Measurements from ENCODE around the gene SMYD3.

SMYD3 gene

DNA sequence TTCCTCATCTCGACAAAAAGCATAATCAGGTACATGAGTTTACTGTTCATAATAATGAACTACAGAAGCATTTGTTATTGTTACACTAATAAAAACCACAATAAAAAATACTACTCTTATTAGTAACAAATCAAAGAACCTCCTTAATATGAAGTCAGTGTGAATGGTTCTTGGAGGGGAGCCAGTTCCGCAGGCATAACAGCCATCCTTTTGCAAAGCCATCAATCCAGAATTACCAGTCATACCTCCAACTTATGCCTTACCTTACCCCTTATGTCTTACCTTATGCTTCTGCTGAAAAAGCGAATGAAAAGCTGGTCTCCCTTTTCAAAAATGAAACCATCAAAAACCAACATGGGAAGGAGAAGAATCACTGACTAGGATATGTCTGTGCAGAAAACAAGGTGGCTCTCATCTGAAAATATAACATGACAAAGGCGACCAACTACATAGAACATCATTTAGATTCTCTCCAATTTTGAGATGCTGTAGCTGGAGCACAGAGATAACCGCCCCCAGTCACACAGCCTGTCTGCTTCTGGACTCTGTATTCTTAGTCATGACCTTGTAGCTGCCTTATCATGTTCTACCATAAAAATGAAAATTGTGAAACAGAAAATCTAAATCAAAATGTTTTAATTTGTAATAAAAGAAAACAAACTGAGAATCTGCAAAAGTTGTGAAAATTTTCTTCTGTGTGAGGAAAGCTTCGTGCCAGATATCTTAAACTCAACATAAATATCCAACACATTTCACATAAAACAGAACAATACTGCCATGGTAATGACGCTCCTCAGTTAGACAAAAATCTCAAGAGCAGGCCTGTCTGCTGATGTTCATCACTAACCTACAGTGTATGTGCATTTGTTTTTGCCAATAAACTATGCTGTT lies 438.2 kb downstream of the SMYD3 start:
- no peak for DNase-seq (ENCODE audit: low read depth)

GRCh38 chr1:246068217-246068512 lies 438.9 kb downstream of the SMYD3 start:
- DNase-seq (ENCODE audit: low read depth), result no peak

DNA sequence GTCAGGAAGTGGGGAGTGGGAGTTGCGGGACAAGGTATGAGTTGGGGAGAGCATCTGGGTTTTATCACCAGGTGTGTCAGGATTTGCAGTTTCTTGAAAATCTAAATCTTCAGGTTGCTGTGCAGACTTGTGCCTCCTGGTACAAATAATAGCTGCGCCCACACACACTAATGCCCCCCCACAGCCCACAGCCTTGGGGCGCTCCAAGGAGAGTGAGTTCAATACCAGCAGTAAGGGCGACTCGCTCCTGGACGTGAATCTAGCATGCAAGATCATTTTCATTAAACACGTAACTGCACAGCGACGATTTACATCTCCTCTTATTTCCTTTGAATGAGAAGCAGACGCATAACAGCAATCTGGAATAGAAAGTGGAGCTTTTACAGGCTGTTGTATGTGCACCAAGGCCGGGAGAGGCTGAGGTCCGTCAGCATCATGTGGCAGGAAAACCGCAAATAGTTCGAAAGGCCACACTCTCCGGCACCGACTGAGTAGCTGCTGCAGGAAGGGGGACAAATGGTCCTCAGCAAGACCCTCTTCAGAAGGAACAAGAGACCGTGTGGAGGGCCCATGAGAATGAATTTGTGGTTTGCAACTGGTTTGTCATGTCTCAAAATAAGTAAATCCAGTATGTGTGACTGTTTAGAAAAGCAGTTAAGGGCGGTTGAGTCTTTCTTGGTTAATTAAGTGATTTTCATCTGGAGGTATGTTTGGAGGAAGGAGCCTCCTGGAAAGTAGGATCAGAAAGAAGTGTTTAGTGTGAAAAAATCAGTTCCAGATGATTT lies 439.5 kb downstream of the SMYD3 start:
- no peak for DNase-seq (ENCODE audit: low read depth)

GRCh38 chr1:246066573-246066972 lies 440.5 kb downstream of the SMYD3 start:
- DNase-seq (ENCODE audit: low read depth), result no peak

DNA sequence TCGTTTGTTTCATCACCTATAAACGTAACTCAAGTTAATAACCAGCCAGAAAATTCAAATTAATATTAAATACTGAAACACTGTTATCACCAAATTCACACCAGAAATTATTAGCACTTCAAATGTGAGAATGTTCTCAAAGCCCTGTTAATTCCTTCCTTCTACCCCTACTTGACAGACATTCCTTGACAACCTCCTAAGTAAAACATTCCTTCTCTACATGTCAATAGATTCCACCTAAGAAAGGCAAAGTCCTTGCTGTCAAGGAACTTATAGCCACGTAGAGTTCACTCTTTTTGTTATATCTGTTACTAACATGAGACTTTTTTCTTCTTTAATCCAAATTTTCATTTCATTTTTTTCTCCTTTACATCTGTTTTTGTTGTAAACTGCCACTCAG lies 441.5 kb downstream of the SMYD3 start:
- DNase-seq (ENCODE audit: low read depth), result no peak

DNA sequence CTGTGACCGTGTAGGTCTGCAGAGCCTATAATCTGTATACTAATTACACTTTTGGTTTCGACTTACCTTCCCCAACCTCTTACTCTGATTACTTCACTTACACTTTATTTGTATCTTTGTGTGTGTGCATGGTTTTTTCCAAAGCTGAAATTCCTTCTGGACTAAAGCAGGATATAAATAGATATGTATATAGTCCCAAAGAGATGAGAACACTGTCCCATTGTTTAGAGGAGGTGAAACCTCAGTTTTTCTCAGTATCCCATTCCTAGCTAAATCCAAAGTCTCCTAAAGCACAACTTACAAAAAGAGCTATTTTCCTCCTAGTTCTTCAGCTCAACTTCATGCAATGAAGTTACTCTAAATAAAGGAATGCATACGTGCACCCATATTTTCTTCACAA lies 442.2 kb downstream of the SMYD3 start:
- DNase-seq (ENCODE audit: low read depth), result no peak

GRCh38 chr1:246063013-246063616 lies 444.0 kb downstream of the SMYD3 start:
- DNase-seq (ENCODE audit: low read depth), result no peak

GRCh38 chr1:246058466-246058865 lies 448.6 kb downstream of the SMYD3 start:
- DNase-seq (ENCODE audit: low read depth), result no peak

- no peak for DNase-seq (ENCODE audit: low read depth)
Measured at GRCh38 chr1:246052603-246053002, 454.5 kb downstream of the SMYD3 start.

GRCh38 chr1:246051909-246052518 lies 455.1 kb downstream of the SMYD3 start:
- DNase-seq (ENCODE audit: low read depth), result no peak

GRCh38 chr1:246048693-246049092 lies 458.4 kb downstream of the SMYD3 start:
- no peak for DNase-seq (ENCODE audit: low read depth)

DNA sequence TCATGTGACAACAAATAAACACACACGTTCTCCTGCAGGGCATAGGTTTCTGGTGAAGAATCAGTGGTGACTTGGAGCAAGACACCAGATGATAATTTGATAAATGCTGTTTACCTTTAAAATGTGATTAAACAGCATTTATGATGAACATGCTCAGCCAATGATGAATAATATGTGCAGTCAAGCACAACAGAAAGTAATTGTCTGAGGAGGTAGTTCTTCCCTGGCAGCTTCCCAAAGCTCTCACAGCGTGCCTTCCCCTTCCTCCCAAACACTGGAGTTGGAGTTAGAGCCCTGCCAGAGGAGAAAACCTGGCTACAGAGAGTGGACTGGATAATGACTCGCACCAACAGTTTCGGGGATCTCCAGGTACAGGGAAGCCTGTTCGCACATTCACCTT lies 463.5 kb downstream of the SMYD3 start:
- DNase-seq (ENCODE audit: low read depth), result no peak

- DNase-seq (ENCODE audit: low read depth), result no peak
Measured at GRCh38 chr1:246041360-246041759, 465.7 kb downstream of the SMYD3 start.

DNA sequence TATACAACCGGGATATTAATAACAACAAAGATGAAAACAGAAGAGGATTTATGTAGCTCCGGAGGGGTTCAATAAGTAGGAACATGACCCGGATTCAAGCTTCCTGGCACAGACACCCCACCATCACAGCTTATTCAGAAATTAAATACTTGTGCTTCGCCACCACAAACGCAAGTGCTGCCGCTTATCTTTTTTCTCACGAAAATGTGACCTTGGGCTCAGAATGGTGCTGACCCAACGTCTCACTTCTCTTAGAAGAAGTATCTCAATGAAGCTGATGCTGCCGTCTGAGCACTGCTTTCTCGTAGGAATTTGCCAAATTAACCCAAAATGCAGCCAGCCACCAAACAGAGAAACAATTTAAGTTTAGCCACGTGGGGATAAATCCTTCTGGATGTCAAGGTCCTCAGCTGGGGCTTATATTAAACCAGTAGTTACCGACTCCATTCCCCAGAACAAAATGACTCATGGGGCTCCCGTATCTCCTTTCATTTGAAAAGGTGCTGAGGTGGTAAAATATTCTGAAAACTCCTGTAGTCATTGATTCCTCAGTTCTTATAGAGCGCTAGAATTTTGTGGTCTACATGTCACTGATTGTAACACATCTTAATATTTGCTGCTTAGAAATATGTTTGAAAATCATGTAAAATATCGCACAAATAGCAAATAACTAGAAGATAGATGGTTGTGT lies 466.7 kb downstream of the SMYD3 start:
- no peak for DNase-seq (ENCODE audit: low read depth)

DNA sequence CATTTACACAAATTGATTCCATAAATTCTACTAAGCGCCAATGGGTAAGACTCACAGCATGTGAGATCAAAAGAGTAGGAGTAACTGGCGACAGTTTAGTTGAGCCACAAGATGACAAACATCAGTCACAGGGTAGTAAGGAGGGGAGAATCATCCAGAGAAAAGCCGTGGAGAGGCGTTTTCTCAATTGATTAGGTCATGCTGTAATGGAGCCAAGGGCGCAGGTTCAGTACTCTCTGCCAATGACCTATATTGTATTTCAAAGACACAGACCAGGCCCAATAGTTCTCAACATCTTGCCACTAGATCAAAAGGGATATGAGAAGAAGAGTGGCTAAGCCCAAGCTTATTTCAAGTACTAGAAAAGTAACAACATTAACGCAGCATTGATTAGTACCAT lies 467.5 kb downstream of the SMYD3 start:
- DNase-seq (ENCODE audit: low read depth), result no peak

- no peak for DNase-seq (ENCODE audit: low read depth)
Measured at GRCh38 chr1:246037832-246038231, 469.2 kb downstream of the SMYD3 start.

DNA sequence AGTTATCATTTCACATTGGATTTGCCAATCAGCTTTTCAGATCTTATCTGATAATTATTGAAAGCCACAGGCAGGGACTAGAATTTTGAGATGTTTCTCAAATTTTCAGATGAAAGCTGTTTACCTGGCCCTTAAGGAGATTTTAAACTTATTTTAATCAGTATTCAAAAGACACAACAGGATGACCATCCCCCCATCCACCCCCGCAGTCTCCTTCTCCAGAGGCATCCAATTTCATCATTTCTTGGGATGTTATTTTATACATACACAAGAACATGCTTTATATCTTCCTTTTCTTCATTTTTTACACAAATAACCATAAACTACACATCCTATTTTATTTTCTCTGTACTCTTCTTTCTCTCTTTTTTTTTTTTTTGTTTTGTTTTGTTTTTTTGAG lies 470.9 kb downstream of the SMYD3 start:
- DNase-seq (ENCODE audit: low read depth), result no peak

DNA sequence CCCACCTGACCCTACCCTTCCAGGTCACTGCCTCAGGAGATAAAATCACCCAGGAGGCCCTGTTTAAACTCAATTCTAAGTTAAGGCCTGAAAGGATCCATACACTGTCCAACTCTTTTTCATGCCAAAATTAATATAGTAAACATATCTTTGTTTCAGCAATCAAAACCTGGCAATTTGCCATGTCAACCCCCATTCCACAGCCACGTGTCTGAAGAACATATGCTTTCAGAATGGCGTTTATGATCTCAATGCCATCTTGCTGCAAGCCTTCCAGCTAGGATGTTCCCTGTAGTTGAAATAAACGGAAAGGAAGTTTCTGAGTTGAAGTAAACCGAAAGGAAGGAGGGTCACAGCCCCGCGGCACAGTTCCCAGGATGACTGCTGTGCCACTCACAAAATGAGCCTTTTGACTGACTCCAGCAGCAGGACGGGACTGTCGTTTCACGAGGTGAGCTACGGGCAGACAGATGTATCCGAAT lies 472.0 kb downstream of the SMYD3 start:
- DNase-seq (ENCODE audit: low read depth), result no peak

DNA sequence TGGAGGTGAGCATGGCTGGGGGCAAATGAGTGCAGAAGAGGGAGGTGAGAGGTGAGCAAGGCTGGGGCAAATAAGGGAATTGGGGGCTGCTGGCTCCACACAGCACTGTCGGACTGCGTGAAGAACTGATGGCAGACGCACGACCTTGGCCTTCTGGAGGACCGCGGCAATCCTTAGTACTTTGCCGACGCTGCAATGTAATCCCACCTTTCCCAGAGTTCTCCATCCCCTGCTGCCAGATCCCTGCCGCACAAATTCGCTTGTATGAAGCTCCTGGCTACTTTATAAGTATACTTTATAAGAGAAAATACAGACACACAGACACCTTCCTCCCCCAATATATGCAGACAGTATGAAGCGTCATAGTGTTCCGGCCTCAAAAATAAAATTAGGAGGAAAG lies 472.4 kb downstream of the SMYD3 start:
- DNase-seq (ENCODE audit: low read depth), result no peak

DNA sequence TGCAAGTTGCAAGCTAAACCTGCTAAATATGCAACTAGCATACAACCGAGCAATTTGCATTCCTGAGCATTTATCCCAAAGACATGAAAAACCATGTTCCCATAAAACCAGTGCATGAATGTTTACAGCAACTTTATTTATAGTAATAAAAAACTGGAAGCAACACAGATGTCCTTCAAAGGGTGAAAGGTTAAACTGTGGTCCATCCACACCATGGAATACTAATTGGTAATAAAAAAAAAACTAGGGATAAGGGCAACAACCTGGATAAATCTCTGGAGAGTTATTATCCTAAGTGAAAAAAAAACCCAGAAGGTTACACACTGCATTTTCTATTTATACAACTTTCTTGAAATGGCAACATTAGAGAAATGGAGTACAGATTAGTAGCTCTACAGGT lies 474.1 kb downstream of the SMYD3 start:
- no peak for DNase-seq (ENCODE audit: low read depth)

DNA sequence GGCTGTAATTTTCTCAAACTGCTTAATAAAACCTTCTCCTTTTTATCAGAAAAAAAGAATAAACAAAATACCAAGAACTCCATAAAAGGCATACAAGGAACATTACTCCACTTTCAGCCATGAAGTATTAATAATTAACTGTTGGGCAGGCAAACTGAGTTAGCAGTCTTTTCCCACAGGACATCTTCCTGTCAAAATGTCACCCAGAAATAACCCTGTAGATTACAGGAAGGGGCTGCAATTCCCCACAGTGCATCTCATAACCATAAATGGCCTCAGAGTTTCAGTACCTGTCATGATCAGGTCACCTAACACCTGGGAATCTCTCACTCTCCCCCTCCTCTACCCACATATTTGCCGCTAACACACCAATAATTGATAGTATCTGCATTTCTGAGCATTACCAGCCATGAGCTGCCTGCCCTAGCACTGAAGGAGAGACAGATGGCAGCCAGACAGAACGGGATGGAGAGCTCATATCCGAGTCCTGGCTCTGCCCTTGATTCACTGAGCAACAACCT lies 475.0 kb downstream of the SMYD3 start:
- no peak for DNase-seq (ENCODE audit: low read depth)

DNA sequence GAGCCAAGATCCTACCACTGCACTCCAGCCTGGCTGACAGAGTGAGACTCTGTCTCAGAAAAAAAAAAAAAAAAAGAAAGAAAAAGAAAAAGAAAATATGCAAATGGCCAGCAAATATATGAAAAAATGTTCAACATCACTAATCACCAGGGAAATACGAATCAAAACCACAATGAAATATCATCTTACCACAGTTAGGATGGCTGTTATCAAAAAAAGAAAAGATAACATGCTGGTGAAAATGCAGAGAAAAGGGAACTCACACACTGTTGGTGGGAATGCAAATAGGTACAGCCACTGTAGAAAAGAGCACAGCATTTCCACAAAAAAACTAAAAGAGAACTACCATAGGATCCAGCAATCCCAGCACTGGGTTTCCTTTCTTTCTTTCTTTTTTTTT lies 477.5 kb downstream of the SMYD3 start:
- no peak for DNase-seq (ENCODE audit: low read depth)

Measured in activated T-cell treated with anti-CD3 and anti-CD28 coated beads for 48 hours (primary cell).